ENCODE data around the gene SMARCAD1.
A peak's percentile ranks its signal among the peaks of the same experiment; 100 is the strongest.

The SMARCAD1 gene

DNA sequence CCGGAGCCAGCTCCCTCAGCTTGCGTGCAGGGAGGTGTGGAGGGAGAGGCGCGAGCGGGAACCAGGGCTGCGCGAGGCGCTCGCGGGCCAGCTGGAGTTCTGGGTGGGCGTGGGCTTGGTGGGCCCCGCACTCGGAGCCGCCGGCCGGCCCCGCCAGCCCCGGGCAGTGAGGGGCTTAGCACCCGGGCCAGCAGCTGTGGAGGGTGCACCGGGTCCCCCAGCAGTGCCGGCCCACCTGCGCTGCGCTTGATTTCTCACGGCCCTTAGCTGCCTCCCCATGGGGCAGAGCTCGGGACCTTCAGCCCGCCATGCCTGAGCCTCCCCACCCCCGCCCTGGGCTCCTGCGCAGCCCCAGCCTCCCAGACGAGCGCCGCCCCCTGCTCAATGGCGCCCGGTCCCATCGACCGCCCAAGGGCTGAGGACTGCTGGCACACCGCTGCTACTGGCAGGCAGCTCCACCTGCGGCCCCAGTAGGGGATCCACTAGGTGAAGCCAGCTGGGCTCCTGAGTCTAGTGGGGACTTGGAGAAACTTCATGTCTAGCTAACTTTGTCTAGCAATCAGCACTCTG, 37.8 kb upstream of the SMARCAD1 start:
- in situ Hi-C loops (cut with HindIII; ENCODE audit: low sequenced_read_pairs), result no loop called here
- no peak overlapping the region for H3K4me3 ChIP-seq (ENCODE audit: low read depth, low read length)
- DNase-seq (ENCODE audit: low read depth, low spot score), result no peak
- TF ChIP-seq, protein P1, sequence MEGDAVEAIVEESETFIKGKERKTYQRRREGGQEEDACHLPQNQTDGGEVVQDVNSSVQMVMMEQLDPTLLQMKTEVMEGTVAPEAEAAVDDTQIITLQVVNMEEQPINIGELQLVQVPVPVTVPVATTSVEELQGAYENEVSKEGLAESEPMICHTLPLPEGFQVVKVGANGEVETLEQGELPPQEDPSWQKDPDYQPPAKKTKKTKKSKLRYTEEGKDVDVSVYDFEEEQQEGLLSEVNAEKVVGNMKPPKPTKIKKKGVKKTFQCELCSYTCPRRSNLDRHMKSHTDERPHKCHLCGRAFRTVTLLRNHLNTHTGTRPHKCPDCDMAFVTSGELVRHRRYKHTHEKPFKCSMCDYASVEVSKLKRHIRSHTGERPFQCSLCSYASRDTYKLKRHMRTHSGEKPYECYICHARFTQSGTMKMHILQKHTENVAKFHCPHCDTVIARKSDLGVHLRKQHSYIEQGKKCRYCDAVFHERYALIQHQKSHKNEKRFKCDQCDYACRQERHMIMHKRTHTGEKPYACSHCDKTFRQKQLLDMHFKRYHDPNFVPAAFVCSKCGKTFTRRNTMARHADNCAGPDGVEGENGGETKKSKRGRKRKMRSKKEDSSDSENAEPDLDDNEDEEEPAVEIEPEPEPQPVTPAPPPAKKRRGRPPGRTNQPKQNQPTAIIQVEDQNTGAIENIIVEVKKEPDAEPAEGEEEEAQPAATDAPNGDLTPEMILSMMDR (IDR thresholded peaks at IDR 0.05; ENCODE audit: low read depth, low read length), result no peak

DNA sequence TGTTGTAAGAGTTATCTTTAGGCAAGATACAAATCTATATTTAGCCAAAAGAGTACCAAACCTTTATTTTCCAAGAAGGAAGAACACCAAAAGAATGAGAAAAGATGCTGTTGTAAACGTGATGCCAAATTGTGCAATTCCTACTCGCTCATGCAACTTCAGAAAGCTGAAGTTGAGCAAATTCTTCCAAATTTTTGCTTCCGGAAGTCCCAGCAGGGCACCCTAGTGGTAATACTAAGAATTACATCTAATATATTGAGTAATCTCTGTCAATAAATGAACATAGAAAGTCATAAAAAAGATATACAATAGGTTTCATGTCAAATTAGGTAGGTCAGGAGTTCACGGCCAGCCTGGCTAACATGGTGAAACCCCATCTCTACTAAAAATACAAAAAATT, 36.0 kb upstream of the SMARCAD1 start:
- no peak for DNase-seq (ENCODE audit: low read depth, low spot score)

DNA sequence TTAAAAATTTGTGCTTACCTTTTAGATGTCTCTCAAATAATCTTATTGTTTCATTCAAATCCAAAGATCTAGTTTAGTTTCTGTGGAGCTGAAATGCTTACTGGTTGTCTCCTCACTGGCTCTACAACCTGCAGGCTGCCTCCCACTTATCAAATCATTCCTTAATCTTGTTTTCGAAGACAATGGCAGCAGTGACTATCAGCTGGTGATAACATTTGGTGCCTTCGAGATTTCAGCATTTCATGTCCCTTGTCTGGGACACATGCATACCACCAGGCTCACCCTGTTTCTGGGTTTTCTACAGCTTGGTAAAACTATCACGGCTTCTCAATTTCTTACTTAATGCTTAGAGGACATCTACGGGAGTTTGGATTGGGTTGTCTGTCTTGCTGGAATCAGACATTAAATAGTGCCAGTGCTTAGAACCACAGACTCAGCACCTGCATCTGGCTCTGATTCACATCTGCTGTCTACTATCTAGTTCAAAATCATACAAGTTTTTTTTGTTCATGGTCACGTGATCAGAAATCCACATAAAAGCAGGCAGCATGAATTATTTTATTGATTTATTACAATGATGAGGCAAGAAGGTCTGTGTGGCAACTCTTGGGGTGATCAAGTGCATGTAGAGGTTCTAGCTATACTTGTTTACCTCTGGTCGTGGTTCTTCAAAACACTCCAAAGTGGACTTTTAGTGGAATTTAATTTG, 32.0 kb upstream of the SMARCAD1 start:
- in situ Hi-C loops (cut with HindIII; ENCODE audit: low sequenced_read_pairs), result no loop called here
- TF ChIP-seq, protein P1 (IDR thresholded peaks at IDR 0.05; ENCODE audit: low read depth, low read length), result no peak
- no peak overlapping the region for H3K4me3 ChIP-seq (ENCODE audit: low read depth, low read length)
- no peak for DNase-seq (ENCODE audit: low read depth, low spot score)

More for the DNA sequence above, 36.0 kb upstream of the SMARCAD1 start:
- in situ Hi-C loops (cut with HindIII; ENCODE audit: low sequenced_read_pairs), result no loop called here
- H3K4me3 ChIP-seq (ENCODE audit: low read depth, low read length), result no peak overlapping the region
- TF ChIP-seq, protein P1 (IDR thresholded peaks at IDR 0.05; ENCODE audit: low read depth, low read length), result peak; percentile 33

- no peak overlapping the region for H3K4me3 ChIP-seq (ENCODE audit: low read depth, low read length)
- in situ Hi-C loops (cut with HindIII; ENCODE audit: low sequenced_read_pairs), result no loop called here
- TF ChIP-seq, protein P1 (IDR thresholded peaks at IDR 0.05; ENCODE audit: low read depth, low read length), result no peak
- no peak for DNase-seq (ENCODE audit: low read depth, low spot score)
Observed at GRCh38 chr4:94177822-94178221, 29.8 kb upstream of the SMARCAD1 start.

DNA sequence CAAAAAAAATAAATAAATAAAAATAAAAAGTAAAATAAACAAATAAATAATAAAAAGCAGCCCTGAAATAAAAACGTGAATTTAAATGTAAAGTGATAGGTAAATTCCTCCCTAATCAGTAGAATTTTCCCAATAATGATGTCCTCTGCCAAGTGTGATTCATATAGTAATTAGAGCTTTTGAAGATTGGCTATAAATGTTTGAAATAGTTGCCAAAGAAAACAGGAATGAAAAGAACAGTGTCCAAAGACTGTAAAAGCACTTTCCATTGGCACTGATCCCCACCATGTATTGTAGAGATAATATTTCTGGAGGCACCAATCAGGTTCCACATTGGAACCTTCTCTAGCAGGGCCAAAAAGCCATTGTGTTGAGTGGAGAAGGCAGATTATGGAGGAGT, 25.9 kb upstream of the SMARCAD1 start:
- no peak for DNase-seq (ENCODE audit: low read depth, low spot score)
- no peak overlapping the region for H3K4me3 ChIP-seq (ENCODE audit: low read depth, low read length)
- in situ Hi-C loops (cut with HindIII; ENCODE audit: low sequenced_read_pairs), result no loop called here
- TF ChIP-seq, protein P1 (IDR thresholded peaks at IDR 0.05; ENCODE audit: low read depth, low read length), result no peak

DNA sequence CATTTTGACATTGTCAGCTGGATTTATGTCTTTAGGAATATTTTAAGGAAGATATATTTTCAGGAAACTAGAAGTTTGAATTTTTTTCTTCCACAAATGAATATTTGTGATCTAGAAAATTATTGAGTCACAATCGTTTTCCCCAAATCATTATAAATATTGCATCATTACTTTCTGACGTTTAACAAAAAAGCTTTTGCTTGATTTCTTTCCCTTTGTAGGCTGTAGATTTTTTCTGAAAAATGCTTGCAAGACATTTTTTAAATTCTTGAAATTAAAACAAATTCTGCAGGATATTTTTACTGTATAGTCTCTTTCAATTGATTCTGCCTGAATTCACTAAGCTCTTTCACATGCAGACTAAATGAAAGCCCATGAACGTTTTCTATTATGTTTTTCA, 4.9 kb upstream of the SMARCAD1 start:
- no peak for DNase-seq (ENCODE audit: low read depth, low spot score)
- in situ Hi-C loops (cut with HindIII; ENCODE audit: low sequenced_read_pairs), result no loop called here
- no peak overlapping the region for H3K4me3 ChIP-seq (ENCODE audit: low read depth, low read length)
- TF ChIP-seq, protein P1 (IDR thresholded peaks at IDR 0.05; ENCODE audit: low read depth, low read length), result no peak
